ENCODE results near the gene PLPPR3.
A peak's percentile ranks its signal among the peaks of the same experiment; 100 is the strongest.

Gene PLPPR3

DNA sequence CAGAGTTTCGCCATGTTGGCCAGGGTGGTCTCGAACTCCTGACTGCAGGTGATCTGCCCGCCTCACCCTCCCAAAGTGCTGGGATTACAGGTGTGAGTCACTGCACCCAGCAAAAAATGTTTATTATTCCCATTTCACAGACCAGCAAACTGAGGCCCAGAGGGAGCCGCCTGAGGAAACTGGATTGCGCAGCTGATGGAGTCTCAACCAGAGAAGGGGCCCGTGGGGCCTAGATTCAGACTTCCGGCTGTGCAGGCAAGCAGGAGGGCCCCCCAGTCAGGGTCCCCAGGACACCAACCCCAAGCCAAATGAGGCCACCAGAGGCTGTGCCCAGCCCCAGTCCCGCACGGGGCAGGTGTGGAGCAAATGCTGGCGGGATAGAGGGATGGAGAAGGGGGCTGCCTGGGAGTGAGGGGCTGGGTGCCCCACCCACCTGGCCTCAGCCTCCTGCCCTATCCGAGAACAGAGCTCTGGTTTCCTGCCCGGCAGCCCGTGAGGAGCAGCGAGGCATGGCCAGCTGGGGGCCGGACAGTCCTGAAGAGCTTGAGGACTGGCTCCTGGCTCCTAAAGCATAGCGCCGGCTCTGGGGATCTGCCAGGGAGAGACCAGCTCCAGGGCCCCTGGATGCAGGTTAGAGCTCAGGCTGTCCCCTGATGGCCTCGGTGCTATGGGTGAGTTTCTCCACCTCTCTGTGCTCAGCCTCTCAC lies 48.9 kb downstream of the PLPPR3 start:
- DNase-seq (ENCODE audit: low spot score) = no peak

DNA sequence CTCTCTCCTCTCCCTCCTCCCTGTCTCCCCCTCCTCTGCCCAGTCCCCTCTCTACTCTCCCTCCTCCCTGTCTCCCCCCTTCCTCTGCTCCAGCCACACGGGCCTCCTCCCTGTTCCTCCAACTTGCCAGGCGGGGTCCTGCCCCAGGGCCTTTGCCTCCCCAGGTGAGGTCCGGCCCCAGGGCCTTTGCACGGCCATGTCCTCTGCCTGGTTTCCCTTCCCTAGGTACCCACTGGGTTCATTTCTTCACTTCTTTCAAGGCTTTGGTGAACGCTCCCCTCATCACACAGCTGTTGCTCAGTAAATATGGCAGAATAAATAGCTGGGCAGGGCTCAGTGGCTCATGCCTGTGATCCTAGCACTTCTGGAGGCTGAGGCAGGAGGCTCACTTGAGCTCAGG lies 49.7 kb downstream of the PLPPR3 start:
- no peak for DNase-seq (ENCODE audit: low spot score)

DNA sequence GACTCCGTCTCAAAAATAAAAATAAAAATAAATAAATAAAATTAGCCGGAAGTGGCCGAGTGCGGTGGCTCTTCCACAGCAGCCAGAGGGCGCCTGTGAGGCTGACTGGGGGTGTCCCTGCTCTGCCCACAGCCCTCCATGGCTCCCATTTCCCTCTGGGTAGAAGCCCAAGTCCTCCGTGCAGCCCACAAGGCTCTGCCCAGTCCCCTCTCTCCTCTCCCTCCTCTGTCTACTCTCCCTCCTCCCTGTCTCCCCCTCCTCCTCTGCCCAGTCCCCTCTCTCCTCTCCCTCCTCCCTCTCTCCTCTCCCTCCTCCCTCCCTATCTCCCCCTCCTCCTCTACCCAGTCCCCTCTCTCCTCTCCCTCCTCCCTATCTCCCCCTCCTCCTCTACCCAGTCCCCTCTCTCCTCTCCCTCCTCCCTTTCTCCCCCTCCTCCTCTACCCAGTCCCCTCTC lies 50.4 kb downstream of the PLPPR3 start:
- peak; percentile 44 for DNase-seq (ENCODE audit: low spot score)

DNA sequence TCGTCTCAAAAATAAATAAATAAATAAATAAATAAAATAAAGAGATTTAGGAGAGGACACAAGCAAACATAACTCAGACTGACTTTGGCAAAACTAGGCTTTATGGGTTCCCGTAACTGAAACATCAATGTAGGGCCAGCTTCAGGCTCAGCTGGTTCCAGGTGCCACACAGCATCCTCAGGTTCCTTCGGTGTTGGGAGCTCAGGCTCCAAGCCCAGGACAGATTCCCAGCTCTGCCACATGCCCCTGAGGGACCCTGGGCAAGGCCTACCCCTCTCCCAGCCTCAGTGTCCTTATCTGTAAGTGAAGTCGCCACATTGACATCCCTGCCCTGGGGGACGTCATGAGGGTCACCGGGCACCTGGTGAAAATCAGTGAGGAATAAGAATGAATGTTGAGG lies 52.1 kb downstream of the PLPPR3 start:
- DNase-seq (ENCODE audit: low spot score) = no peak

DNA sequence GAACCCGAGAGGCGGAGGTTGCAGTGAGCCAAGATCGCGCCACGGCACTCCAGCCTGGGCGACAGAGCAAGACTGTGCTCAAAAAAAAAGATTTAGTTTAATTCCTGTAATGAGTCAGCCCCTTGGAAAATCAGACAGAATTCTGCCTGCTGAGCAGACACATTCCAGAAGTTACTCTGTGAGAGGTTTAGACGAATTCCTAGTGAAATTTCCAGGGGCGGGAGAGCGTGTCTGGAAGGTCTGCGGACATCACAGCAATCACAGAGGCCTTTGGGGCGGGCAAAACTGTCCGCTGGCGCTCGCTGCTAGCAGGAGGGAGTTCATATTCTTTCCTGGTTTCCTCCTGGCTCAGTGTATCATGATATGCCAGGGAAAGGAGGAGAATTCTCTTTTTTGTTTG lies 53.3 kb downstream of the PLPPR3 start:
- no peak for DNase-seq (ENCODE audit: low spot score)

DNA sequence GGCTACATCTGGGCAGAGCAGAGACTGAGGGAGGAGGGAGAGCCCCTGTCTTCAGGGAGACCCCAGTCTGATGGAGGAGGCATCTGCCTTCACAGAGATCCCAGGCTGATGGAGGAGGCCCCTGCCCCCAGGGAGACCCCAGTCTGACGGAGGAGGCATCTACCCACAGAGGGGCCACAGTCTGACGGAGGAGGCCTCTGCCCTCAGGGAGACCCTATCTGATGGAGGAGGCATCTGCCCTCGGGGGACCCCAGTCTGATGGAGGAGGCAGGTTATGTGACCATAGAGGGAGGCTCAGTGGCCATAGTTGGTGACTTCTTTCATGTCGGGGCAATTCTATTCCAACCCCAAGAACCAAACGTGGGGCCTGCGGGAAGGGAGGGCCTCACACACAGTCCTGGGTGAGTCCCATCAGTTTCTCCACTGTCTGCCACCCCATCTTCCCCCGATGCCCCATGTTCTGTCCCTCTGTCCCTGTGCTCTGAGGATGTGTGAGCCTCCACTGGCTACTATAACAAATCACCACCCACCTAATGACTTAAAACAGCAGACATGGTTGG lies 56.5 kb downstream of the PLPPR3 start:
- DNase-seq (ENCODE audit: low spot score) = no peak

DNA sequence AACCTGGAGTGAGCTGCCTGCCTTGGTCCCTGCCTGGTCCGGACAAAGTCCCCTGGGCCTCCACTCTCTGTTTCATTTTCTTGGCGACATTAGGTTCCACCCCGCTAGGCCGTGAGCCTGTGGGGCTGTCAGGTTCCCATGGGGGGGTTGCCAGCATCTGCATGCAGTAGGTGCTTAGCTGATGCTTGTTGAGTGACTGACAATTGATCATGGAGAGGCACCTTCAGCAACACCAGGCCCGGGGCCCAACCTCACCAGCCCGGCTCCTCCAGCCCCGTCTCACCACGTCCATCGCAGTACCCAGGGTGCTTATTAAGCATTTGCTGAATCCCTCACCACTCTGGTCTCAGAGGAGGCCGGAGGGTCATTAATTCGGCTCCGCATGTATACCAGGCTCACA lies 57.5 kb downstream of the PLPPR3 start:
- DNase-seq (ENCODE audit: low spot score) = no peak

DNA sequence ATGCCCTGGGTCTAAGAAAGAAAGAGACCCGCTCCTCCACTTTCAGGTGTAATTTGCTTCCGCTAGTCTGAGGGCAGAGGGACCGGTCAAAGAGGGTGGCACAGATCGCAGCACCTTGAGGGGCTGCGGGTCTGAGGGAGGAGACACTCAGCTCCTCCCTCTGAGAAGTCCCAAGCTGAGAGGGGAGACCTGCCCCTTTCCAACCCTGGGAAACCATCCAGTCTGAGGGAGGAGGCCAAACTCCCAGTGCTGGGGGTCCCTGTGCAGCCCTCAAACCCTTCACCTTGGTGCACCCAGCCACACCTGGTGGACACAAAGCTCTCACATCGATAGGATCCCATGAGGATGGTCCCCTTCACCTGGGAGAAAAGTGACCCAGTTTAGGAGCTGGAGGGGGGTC lies 57.9 kb downstream of the PLPPR3 start:
- DNase-seq (ENCODE audit: low spot score) = no peak

DNA sequence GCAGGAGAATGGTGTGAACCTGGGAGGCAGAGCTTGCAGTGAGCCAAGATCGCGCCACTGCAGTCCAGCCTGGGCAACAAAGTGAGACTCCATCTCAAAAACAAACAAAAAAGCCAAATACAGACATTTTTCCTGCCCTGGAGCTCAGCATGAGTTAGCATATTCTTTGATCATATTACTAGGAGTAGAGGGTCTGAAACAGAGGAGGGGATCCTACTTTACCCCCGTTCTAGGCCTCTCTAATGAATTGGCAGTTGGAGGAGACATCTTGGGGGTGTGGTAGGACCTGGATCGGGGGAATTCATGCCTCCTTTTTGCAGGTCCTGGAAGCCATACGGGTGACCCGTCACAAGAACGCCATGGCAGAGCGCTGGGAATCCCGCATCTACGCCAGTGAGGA lies 58.6 kb downstream of the PLPPR3 start:
- no peak for DNase-seq (ENCODE audit: low spot score)

Data from SW480 (cell line).